Cortex of kidney (tissue), 1 donor: ENCODE results near the gene ARHGAP26.
"Not testable (repeated sequence)": the region's sequence is repeated elsewhere in the genome, so short reads cannot be mapped to it uniquely, and the experiment has no call there.

Experiments
- DNase-seq: peaks from one replicate; lab custom pipeline; 2025; lab: John Stamatoyannopoulos, UW

Gene ARHGAP26

GRCh38 chr5:143118222-143118621 lies 348.0 kb downstream of the ARHGAP26 start:
- DNase-seq, result no peak

GRCh38 chr5:143118818-143119217 lies 348.6 kb downstream of the ARHGAP26 start:
- DNase-seq, result not testable (repeated sequence)

- no peak for DNase-seq
Observed at GRCh38 chr5:143119291-143119769, 349.2 kb downstream of the ARHGAP26 start.

- no peak for DNase-seq
Observed at GRCh38 chr5:143119881-143120341, 349.7 kb downstream of the ARHGAP26 start.

- DNase-seq, result no peak
Observed at GRCh38 chr5:143120460-143121134, 350.4 kb downstream of the ARHGAP26 start.

GRCh38 chr5:143121135-143121475 lies 350.9 kb downstream of the ARHGAP26 start:
- no peak for DNase-seq

- DNase-seq, result no peak
Observed at GRCh38 chr5:143124593-143124992, 354.4 kb downstream of the ARHGAP26 start.

- no peak for DNase-seq
Observed at GRCh38 chr5:143126174-143127019, 356.2 kb downstream of the ARHGAP26 start.

- no peak for DNase-seq
Observed at GRCh38 chr5:143128412-143129071, 358.4 kb downstream of the ARHGAP26 start.

- no peak for DNase-seq
Observed at GRCh38 chr5:143129203-143129602, 359.0 kb downstream of the ARHGAP26 start.

- DNase-seq, result no peak
Observed at GRCh38 chr5:143129910-143130612, 359.9 kb downstream of the ARHGAP26 start.

- no peak for DNase-seq
Observed at GRCh38 chr5:143130613-143131305, 360.6 kb downstream of the ARHGAP26 start.

- no peak for DNase-seq
Observed at GRCh38 chr5:143131972-143132371, 361.8 kb downstream of the ARHGAP26 start.

GRCh38 chr5:143132739-143133138 lies 362.6 kb downstream of the ARHGAP26 start:
- no peak for DNase-seq

- no peak for DNase-seq
Observed at GRCh38 chr5:143133721-143134120, 363.5 kb downstream of the ARHGAP26 start.

- no peak for DNase-seq
Observed at GRCh38 chr5:143134269-143134668, 364.1 kb downstream of the ARHGAP26 start.

GRCh38 chr5:143134900-143135299 lies 364.7 kb downstream of the ARHGAP26 start:
- DNase-seq, result no peak

- no peak for DNase-seq
Observed at GRCh38 chr5:143135832-143136551, 365.8 kb downstream of the ARHGAP26 start.

- no peak for DNase-seq
Observed at GRCh38 chr5:143138839-143139238, 368.7 kb downstream of the ARHGAP26 start.

GRCh38 chr5:143139585-143139984 lies 369.4 kb downstream of the ARHGAP26 start:
- no peak for DNase-seq
